Putamen (tissue), 1 donor: ENCODE results near the gene NPEPL1.

Experiments
- DNase-seq: peaks from one replicate; pipeline ENCODE4 v3.0.0-alpha.2; 2016; ENCODE audit warnings: low spot score

Gene NPEPL1

GRCh38 chr20:58657986-58658385, 34.6 kb upstream of the NPEPL1 start:
- no peak for DNase-seq

GRCh38 chr20:58658760-58659159, 33.8 kb upstream of the NPEPL1 start:
- no peak for DNase-seq

GRCh38 chr20:58659841-58660240, 32.8 kb upstream of the NPEPL1 start:
- no peak for DNase-seq

GRCh38 chr20:58660855-58661597, 31.6 kb upstream of the NPEPL1 start:
- no peak for DNase-seq

GRCh38 chr20:58661598-58662473, 30.8 kb upstream of the NPEPL1 start:
- no peak for DNase-seq

GRCh38 chr20:58664331-58664730, 28.3 kb upstream of the NPEPL1 start:
- no peak for DNase-seq

- DNase-seq: no peak
Observed at GRCh38 chr20:58664883-58665282, 27.7 kb upstream of the NPEPL1 start.

- no peak for DNase-seq
Observed at GRCh38 chr20:58665606-58666005, 27.0 kb upstream of the NPEPL1 start.

GRCh38 chr20:58666702-58667101, 25.9 kb upstream of the NPEPL1 start:
- DNase-seq: no peak

GRCh38 chr20:58667975-58668374, 24.6 kb upstream of the NPEPL1 start:
- DNase-seq: no peak

- DNase-seq: no peak
Observed at GRCh38 chr20:58668901-58669286, 23.7 kb upstream of the NPEPL1 start.

GRCh38 chr20:58669287-58670006, 23.2 kb upstream of the NPEPL1 start:
- no peak for DNase-seq

- no peak for DNase-seq
Observed at GRCh38 chr20:58670102-58670501, 22.5 kb upstream of the NPEPL1 start.

- no peak for DNase-seq
Observed at GRCh38 chr20:58670659-58671058, 21.9 kb upstream of the NPEPL1 start.

- no peak for DNase-seq
Observed at GRCh38 chr20:58673119-58673518, 19.5 kb upstream of the NPEPL1 start.

GRCh38 chr20:58675146-58675584, 17.4 kb upstream of the NPEPL1 start:
- DNase-seq: no peak

- DNase-seq: no peak
Observed at GRCh38 chr20:58675641-58676040, 17.0 kb upstream of the NPEPL1 start.

GRCh38 chr20:58676161-58676560, 16.4 kb upstream of the NPEPL1 start:
- no peak for DNase-seq

GRCh38 chr20:58677079-58677604, 15.5 kb upstream of the NPEPL1 start:
- DNase-seq: no peak

- no peak for DNase-seq
Observed at GRCh38 chr20:58677808-58678207, 14.8 kb upstream of the NPEPL1 start.

GRCh38 chr20:58678806-58679205, 13.8 kb upstream of the NPEPL1 start:
- DNase-seq: no peak
